ENCODE measurements around the gene ENPP1. TPM values are rescaled to one million over a fixed set of nuclear protein-coding genes. Genes with fewer than 3 reads are reported as not detected.
"Not testable (repeated sequence)": the region's sequence is repeated elsewhere in the genome, so short reads cannot be mapped to it uniquely, and the experiment has no call there.

The ENPP1 gene
- total RNA-seq, 2 experiments from 2014 or later, result 2.0 to 2.7 TPM

DNA sequence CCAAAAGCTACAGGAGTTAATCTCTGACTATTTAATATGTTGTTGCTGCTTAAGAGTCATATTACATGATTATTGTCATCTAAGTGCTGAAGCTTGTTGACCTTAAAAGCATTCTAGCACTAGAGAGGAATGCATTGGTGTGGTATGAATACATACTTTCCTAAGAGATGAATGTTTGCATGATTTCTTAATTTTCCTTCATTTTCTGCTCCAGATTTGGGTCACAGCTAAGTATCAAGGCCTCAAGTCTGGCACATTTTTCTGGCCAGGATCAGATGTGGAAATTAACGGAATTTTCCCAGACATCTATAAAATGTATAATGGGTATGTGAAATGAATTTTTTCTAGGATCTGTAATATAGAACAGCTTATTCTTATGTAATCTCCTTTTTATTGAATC is 53.6 kb downstream of the ENPP1 start:
- POLR2A ChIA-PET, result no interaction called here
- CTCF ChIA-PET, result interaction anchor here (0.8 kb wide), 1 partner anchor 8 kb away, joined by 3 read pairs; no protein-coding TSS in a partner anchor

DNA sequence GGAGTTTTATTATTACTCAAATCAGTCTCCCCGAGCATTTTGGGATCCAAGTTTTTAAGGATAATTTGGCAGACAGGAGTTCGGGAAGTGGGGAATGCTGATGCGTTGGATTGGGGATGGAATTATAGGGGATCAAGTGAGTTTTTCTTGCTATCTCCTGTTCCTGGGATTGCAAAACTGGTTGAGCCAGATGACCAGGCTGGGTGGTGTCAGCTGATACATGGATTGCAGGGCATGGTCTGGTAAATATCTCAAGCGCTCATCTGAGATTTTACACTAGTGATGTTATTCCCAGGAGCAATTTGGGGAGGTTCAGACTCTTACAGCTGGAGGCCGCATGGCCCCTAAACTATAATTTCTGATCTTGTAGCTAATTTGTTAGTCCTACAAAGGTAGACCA is 54.7 kb downstream of the ENPP1 start:
- POLR2A ChIA-PET, result no interaction called here
- CTCF ChIA-PET, result no interaction called here

DNA sequence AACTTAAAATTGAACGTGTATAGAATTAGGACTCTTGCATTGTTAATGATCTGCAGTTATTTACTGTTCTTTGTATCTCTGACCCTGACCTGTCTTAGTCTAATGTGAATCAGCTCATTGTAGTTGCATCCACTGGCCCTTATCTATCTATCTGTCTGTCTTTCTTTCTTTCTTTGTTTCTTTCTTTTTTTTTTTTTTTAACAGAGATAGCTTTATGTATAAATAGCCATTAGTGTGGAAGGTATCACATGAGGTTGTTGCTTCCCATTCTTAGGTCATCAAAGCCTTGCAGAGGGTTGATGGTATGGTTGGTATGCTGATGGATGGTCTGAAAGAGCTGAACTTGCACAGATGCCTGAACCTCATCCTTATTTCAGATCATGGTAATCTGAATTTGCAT is 59.9 kb downstream of the ENPP1 start:
- ChIA-PET POLR2A (no interaction called here), CTCF (no interaction called here)

DNA sequence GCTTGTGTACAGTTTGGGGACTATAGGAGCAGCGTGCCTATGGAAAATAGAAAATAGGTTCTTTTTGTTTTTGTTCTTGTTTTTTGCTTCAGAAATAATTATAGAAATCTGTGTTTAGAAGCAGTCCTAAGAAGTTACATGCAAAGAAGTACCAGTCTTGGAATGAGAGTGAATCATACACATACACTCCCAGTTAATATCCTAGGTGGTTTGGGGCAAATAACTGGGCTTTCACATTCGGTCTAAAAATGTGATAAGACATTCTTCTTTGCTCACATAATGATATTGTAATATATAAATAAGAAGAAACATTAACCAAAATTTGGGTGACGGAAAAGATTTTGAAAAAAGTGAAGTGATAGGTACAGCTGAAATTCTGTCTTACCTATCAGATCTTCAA is 61.0 kb downstream of the ENPP1 start:
- CTCF ChIA-PET, result no interaction called here
- POLR2A ChIA-PET, result no interaction called here

DNA sequence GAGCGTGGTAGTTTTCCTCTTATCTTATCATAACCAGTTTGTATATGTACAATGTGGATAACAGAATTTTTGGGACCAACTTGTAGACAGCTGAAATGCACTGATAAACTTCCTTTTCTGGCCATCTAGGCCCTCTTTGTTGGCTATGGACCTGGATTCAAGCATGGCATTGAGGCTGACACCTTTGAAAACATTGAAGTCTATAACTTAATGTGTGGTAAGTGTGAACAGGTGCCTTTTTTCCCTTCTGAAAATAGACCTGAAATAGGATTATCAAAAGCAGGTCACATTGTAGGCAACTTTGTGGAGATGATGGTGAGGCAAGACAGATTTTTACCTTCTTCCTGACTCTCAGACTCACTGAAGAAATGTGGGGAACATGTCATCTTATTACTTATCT is 67.8 kb downstream of the ENPP1 start:
- POLR2A ChIA-PET, result no interaction called here
- CTCF ChIA-PET, result no interaction called here

DNA sequence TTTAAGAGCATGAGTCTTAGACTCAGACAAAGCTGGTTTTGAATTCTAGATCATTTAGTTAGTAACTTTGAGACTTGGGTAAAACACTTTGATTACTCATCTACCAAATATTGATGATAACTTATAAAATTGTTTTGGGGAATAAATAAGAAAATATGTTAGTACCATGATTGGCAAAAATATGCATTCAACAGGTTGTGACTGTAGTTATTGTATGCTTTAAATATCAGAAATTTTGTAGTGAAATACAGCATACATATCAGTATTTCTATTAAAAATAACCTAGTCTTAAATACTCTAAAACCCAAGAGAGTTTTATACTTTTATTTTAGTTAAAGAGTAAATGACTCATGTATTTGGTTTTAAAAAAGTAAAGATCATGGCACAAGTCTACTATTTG is 68.7 kb downstream of the ENPP1 start:
- CTCF ChIA-PET, result no interaction called here
- POLR2A ChIA-PET, result no interaction called here

DNA sequence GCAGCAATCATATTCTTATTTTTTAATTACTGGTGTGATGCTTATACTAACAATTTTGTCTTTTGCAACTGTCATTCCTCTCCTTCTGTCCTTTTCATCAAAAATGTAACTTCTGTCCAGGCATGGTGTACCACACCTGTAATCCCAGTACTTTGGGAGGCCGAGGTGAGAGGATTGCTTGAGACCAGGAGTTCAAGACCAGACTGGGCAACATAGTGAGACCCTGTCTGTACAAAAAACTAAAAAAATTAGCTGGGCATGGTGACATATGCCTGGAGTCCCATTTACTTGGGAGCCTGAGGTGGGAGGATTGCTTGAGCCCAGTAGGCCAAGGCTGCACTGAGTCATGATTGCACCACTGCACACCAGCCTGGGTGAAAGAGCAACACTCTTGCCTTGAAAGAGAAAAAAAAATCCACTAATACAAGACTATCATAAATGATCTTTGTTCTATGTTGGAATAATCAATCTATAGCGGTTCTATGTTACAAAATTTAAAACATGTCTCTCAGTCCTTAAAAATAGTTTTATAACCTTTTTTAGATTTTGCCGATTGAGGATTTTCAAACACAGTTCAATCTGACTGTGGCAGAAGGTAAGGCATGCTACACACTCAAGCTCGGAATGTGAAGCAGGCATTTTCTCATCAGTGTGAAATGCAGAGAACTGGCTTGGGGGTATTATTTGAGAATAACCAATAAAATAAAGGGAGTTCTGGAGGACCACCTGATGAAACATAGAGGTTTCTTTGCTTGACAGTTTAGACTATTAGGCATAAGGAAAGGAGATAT is 70.4 kb downstream of the ENPP1 start:
- ChIA-PET POLR2A (no interaction called here), CTCF (interaction anchor here (0.6 kb wide), 1 partner anchor 11 kb away, joined by 4 read pairs; no protein-coding TSS in a partner anchor)

DNA sequence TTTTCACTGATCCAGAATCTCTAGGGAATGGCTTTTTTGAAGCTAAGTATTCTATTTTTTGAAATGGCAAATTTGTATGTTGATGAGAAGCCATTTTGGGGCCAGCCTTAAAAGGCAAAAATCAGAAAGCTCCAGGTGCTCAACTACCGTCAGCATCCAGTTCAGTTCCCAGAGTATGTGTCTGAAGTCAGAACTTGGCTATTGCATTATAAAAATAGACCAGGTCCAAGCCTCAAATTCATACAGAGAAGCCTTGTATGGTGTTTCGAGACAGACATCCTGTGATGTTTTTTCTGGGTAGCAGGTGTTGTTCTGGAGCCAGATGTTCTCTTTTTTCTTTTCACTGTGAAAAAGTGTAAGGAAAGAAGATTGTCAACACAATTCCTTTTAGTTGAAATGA is 75.2 kb downstream of the ENPP1 start:
- CTCF ChIA-PET, result no interaction called here

DNA sequence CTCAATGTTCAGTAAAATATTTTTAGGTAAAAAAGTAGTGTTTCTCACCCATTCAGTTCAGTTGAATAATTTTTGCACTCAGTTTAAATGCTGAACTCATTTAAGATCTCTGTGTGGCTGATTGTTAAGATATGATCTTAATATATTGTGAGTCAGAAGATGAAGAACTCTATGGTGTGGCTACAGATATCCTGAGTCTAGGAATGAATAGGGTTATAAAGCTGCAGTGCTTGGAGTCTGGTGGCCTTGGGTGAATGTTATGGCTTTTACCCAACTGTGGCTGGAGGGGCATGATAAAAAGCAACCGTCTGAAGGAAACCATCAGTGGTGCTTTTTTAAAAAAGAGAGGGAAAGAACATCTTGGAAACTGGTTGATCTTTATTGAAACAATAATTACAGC is 77.4 kb downstream of the ENPP1 start:
- POLR2A ChIA-PET, result no interaction called here
- CTCF ChIA-PET, result no interaction called here

More for the DNA sequence above, 75.2 kb downstream of the ENPP1 start:
- POLR2A ChIA-PET, result no interaction called here

DNA sequence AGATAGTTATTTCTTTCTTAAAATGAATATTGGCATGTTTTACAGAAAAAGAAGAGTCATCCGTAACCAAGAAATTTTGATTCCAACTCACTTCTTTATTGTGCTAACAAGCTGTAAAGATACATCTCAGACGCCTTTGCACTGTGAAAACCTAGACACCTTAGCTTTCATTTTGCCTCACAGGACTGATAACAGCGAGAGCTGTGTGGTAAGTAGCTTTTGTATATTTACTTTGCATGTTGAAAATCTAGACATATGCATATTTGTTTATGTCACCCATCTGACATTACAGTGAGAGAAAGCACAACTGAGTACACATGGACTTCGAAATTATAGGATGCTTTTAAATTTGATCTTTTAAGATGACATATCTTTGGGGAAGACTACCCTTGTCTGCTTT is 78.7 kb downstream of the ENPP1 start:
- ChIA-PET CTCF (interaction anchor here (0.7 kb wide), 1 partner anchor 21 kb away, joined by 3 read pairs; no protein-coding TSS in a partner anchor), POLR2A (no interaction called here)

DNA sequence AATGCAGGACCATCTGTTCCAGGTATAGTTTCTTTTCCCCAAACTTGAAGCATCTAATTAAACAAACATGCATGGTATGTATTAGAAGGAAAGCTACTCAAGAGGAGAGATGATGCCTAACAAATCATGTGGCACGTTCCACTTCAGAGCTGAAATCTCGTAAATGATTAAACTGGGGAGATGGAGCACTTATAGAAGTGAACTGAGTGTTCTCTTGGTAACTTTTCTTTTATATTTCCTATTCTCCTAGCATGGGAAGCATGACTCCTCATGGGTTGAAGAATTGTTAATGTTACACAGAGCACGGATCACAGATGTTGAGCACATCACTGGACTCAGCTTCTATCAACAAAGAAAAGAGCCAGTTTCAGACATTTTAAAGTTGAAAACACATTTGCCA is 82.3 kb downstream of the ENPP1 start:
- CTCF ChIA-PET, result no interaction called here
- POLR2A ChIA-PET, result no interaction called here

DNA sequence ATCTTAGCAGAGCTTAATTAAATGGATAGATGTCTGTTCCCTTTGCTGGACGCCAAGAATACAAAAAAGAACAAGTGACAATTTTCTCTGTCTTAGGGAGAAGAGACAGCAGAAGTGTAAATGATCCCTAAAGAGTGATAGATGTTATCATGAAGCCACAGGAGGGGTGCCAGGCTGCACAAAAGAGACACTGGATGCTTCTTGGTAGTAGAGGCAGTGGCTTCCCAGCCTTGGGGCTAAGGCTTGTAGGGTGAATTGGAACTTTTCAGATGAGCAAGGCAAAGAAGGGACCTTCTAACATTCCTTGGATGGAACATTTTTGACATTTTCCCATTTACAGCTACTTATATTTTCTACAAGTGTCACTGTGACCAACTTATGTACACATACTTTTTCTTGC is 85.4 kb downstream of the ENPP1 start:
- ChIA-PET POLR2A (no interaction called here), CTCF (no interaction called here)

DNA sequence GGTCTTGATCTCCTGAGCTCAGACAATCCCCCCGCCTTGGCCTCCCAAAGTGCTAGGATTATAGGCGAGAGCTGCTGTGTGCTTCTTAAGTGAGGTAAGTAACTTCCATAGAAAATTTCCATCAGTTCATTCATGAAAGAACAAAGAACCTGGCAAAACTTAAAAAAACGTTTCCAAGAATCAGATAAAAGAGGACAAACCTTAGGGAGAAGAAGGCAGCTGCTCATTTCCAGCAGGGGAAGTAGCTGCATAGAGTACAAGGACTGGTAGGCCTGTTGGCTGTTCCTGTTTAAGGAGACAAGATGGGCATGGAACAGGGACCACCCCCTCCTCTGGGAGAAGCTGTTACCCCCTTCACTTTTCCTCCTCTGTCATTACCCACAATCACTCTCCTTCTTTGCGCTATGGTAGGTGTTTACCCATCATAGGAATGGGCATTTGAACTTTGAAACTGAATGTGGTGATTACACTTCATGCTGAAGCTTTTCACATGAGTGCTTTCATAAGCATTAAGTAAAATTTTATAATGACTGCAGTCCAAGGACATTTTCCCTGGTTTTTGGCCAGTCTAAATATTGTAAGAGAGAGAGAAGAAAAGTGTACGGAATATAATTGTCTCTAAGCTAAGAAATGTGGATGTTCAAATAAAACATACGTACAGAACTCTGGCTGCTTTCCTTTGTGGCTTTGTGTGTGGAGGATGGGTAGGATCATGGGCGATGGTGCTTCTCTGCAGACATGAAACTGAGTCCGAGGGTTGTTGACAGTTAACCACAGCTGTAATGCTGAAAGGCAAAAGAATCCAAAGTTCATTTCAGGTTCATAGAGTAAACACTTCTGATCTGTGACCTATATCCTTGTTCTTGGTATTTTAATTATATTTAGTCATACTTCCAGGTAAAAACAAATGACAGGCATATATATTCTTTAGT is 86.9 kb downstream of the ENPP1 start:
- CTCF ChIA-PET, result no interaction called here
- POLR2A ChIA-PET, result no interaction called here

DNA sequence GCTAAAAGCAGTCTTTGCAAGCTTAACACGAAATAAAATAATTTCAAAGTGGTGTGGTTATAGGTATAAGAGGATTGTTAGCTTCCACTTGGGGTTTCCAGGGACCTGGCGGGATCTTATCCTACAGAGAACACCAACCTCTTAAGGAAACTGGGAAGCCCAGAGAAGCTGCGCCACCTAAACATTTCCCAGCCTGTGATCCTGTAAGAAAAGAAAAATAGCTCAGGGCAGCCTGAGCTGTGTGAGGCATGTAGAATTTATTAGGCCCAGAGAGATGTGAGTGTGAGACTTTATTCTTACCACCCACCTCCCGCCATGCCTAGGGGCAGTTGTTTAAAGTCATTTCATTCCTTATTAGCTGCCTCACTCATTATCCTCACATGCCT is 89.2 kb downstream of the ENPP1 start:
- POLR2A ChIA-PET, result no interaction called here
- CTCF ChIA-PET, result no interaction called here

DNA sequence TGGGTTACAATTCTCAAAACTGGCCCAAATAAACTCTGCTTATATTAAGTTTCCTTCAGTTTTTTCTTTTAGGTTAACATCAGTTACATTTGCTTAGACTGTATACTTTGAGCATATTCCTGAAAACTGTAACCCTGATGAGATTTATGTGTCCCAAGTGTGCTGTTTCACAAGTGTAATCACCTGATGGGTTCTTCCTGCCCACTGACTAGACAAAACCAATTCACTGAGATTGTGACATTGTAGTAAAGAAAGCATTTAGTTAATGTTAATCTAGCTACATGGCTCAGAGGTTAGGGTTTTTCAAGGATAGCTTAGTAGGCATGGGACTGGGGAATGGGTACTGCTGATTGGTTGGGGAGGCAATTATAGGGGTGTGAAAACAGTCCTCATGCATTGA is 89.8 kb downstream of the ENPP1 start:
- ChIA-PET POLR2A (no interaction called here), CTCF (no interaction called here)

DNA sequence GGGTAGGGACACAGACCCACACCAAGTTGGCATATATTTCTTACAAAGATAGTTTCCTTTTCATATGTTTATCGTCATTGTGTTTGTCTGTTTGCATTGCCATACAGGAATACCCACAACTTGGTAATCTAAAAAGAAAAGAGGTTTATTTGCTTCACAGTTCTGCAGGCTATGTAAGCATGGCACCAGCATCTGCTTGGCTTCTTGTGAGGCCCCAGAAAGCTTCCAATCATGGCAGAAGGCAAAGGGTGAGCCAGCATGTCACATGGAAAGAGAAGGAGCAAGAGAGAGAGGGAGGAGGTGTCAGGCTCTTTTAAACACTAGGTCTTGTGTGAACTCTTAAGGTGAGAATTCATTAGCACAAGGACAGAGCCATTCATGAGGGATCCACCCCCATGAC is 90.9 kb downstream of the ENPP1 start:
- ChIA-PET POLR2A (no interaction called here), CTCF (no interaction called here)

DNA sequence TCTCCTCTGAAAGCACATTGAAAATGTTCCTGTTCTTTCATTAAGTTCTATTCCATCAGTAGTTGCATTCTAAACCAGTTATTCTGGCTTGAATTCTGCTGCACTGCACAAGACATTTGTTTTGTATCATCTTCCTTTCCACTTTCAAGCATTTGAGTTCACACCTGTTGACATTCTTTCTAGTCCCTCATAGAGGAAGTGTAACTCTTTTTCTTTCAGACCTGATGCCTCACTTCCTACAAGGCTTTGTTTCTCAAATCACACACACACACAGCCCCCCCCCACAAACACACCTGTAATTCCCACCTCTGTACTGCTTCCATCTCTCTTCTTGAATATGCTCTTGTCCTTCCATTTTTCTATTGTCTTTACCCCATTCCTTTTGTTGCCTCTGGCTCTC is 92.4 kb downstream of the ENPP1 start:
- ChIA-PET POLR2A (interaction anchor here (0.7 kb wide), 1 partner anchor 17 kb away, joined by 3 read pairs; no protein-coding TSS in a partner anchor), CTCF (no interaction called here)

DNA sequence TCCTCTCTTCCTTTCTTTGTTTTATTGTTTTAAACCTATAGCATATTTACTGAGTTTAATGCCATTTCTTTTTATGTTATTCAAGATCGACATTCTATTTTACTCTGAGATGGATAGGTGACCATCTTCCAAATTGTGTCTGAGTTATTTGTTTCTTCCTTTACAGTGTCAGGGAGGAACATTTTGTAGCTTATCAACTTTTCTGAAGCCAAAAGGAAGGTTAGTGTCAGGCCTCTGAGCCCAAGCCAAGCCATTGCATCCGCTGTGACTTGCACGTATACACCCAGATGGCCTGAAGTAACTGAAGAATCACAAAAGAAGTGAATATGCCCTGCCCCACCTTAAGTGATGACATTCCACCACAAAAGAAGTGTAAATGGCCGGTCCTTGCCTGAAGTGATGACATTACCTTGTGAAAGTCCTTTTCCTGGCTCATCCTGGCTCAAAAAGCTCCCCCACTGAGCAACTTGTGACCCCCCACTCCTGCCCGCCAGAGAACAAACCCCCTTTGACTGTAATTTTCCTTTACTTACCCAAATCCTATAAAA is 93.6 kb downstream of the ENPP1 start:
- CTCF ChIA-PET, POLR2A ChIA-PET: not testable (repeated sequence)

DNA sequence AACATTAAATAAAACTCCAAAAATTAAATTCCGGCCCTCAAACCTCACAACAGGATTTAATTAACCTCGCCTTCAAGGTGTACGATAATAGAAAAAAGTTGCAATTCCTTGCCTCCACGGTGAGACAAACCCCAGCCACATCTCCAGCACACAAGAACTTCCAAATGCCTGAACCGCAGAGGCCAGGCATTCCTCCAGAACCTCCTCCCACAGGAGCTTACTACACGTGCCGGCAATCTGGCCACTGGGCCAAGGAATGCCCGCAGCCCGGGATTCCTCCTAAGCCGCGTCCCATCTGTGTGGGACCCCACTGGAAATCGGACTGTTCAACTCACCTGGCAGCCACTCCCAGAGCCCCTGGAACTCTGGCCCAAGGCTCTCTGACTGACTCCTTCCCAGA is 95.9 kb downstream of the ENPP1 start:
- CTCF ChIA-PET, POLR2A ChIA-PET: not testable (repeated sequence)

DNA sequence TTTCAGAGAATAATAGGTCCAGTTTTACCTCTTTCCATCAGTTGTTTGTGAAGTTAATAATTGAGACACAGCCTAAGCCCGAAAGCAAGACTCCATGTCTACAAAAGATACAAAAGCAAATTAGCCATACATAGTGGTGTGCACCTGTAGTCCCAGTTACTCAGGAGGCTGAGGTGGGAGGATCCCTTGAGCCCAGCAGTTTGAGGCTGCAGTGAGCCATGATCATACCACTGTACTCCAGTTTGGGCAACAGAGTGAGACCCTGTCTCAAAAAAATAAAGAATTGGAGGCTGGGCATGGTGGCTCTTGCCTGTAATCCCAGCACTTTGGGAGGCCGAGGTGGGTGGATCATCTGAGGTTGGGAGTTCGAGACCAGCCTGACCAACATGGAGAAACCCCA is 101.0 kb downstream of the ENPP1 start:
- CTCF ChIA-PET, result interaction anchor here (1.0 to 1.7 kb wide), 2 partner anchors 126 to 213 kb away, joined by 3 to 6 read pairs; no protein-coding TSS in a partner anchor
- POLR2A ChIA-PET, result not testable (repeated sequence)
